Stimulated activated CD4-positive, alpha-beta T cell treated with anti-CD3 and anti-CD28 coated beads, Interleukin-1b, Interleukin-23, amount 100 ng/mL, for 48 hours (primary cell): ENCODE results near the gene PRAMEF15.
"Not testable (repeated sequence)": the region's sequence is repeated elsewhere in the genome, so short reads cannot be mapped to it uniquely, and the experiment has no call there.

Experiments used
- DNase-seq: peaks from one replicate; pipeline ENCODE4 v3.0.0-alpha.2; 2020

Gene PRAMEF15

GRCh38 chr1:13315281-13315680, at the start of gene PRAMEF15:
PRAMEF15 (plus strand) TSS chr1:13315581; CDS start chr1:13318408, 2,827 bp downstream.
- not testable (repeated sequence) for DNase-seq

- DNase-seq = not testable (repeated sequence)
These were observed 38.4 kb upstream of the PRAMEF15 start for GRCh38 chr1:13277016-13277415.

- not testable (repeated sequence) for DNase-seq
These were observed 35.8 kb upstream of the PRAMEF15 start for GRCh38 chr1:13279617-13280016.

GRCh38 chr1:13285037-13285436, 30.3 kb upstream of the PRAMEF15 start, which contains the start of gene PRAMEF8:
PRAMEF8 (minus strand) TSS chr1:13285137; CDS start chr1:13284091, 1,046 bp downstream.
- DNase-seq = not testable (repeated sequence)

GRCh38 chr1:13289030-13289429, 26.4 kb upstream of the PRAMEF15 start:
- DNase-seq = not testable (repeated sequence)

- DNase-seq = not testable (repeated sequence)
These were observed 18.0 kb upstream of the PRAMEF15 start for GRCh38 chr1:13297216-13297931.

- not testable (repeated sequence) for DNase-seq
These were observed 16.7 kb upstream of the PRAMEF15 start for GRCh38 chr1:13298699-13299098.

- DNase-seq = not testable (repeated sequence)
These were observed 13.2 kb upstream of the PRAMEF15 start for GRCh38 chr1:13302197-13302596.

- not testable (repeated sequence) for DNase-seq
These were observed 12.1 kb upstream of the PRAMEF15 start, which contains the start of gene PRAMEF33 for GRCh38 chr1:13303239-13303638. PRAMEF33 (plus strand) TSS chr1:13303539; CDS start chr1:13305955, 2,416 bp downstream.

- not testable (repeated sequence) for DNase-seq
These were observed 27.1 kb downstream of the PRAMEF15 start for GRCh38 chr1:13342496-13342895.

GRCh38 chr1:13347034-13347433, 31.7 kb downstream of the PRAMEF15 start, which contains the start of gene PRAMEF14:
PRAMEF14 (minus strand) TSS chr1:13347134; CDS start chr1:13345314, 1,820 bp downstream.
- DNase-seq = not testable (repeated sequence)

GRCh38 chr1:13353476-13353875, 38.1 kb downstream of the PRAMEF15 start:
- DNase-seq = not testable (repeated sequence)

- DNase-seq = not testable (repeated sequence)
These were observed 39.1 kb downstream of the PRAMEF15 start for GRCh38 chr1:13354475-13354874.

GRCh38 chr1:13356774-13357173, 41.4 kb downstream of the PRAMEF15 start:
- not testable (repeated sequence) for DNase-seq

GRCh38 chr1:13362364-13362763, 47.0 kb downstream of the PRAMEF15 start:
- not testable (repeated sequence) for DNase-seq

- DNase-seq = not testable (repeated sequence)
These were observed 49.5 kb downstream of the PRAMEF15 start for GRCh38 chr1:13364928-13365327.

- not testable (repeated sequence) for DNase-seq
These were observed 51.2 kb downstream of the PRAMEF15 start for GRCh38 chr1:13366536-13366935.

GRCh38 chr1:13368544-13368943, 53.2 kb downstream of the PRAMEF15 start:
- peak; percentile 11 for DNase-seq
